A673 (cell line): ENCODE measurements around the gene GRIP1.

Experiments
- CTCF ChIP-seq: fragments of 300-800, 200-600 bp; sonication (generic); conservative IDR thresholded peaks from 2 replicates; pipeline ENCODE4 v1.5.1; 2017; ENCODE audit warnings: low read depth, mild to moderate bottlenecking, antibody characterized with exemption, low read length, moderate library complexity, mixed read lengths
- EZH2 ChIP-seq: fragments of 200-600 bp; sonication (generic); IDR thresholded peaks from 2 replicates; pipeline ENCODE4 v1.6.1; 2017; ENCODE audit warnings: borderline replicate concordance, low read depth, mild to moderate bottlenecking, mixed read lengths, antibody characterized with exemption, low read length; ENCODE audit not compliant: poor library complexity, severe bottlenecking

- TF ChIP-seq EZH2 (no peak), CTCF (no peak)
Observed at GRCh38 chr12:66337381-66338010, 341.4 kb downstream of the GRIP1 start.
